Inferior parietal cortex (tissue), 1 donor: Measurements from ENCODE around the gene KIAA0232.
"Not testable (repeated sequence)": the region's sequence is repeated elsewhere in the genome, so short reads cannot be mapped to it uniquely, and the experiment has no call there.

ENCODE experiments used
- DNase-seq: peaks from one replicate; pipeline ENCODE4 v3.0.0-alpha.2; 2016; ENCODE audit errors: extremely low spot score

Gene KIAA0232

GRCh38 chr4:6804082-6804752, 21.7 kb downstream of the KIAA0232 start:
- no peak for DNase-seq

DNA sequence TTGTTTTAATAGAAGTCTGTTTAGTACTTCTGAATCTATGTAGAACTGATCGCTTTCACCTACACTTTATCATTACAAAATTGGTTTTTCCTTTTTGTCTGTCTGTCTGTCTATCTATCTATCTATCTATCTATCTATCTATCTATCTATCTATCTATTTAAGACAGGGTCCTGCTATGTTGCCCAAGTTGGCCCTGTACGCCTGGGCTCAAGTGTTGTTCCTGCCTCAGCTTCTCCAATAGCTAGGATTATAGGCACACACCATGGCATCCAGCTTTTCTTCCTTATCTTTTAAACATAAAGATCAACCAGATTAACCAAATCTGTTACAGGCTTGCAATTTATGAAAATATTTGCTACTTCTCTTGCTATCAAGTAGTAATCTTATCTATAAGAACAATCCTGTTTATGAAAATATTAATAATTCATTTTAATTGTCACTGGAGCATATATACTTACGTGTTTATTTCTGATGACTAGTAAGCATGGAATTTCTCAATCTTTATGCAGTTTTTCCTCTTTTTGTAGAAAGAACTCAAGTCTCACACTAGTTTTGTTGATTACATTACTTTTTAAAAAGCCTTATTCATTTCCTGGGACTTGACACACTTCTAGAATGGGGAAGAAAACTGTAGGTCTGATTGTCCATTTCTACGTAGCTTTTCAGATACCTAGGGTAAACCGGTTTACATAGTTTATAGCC, 24.5 kb downstream of the KIAA0232 start:
- DNase-seq: no peak

GRCh38 chr4:6808259-6808658, 25.7 kb downstream of the KIAA0232 start:
- no peak for DNase-seq

GRCh38 chr4:6811165-6811564, 28.6 kb downstream of the KIAA0232 start:
- no peak for DNase-seq

DNA sequence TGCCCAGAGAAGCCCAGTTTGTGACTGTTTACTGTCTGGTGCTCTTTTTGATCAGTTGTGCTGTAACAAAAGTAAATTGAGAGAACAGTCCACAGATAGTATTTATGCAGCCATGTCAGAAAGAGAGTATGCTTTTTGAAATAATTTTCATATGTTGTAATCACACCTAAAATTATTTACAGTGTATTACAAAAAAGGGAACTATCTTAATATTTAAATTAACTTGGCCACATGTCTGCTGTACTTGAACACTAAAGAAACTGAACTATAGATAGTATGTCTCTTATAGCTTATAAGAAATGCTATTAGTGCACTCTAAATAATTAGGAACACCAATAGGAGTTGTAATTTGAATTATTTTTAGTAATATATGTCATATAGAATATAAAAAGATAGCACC, 30.2 kb downstream of the KIAA0232 start:
- DNase-seq: no peak

DNA sequence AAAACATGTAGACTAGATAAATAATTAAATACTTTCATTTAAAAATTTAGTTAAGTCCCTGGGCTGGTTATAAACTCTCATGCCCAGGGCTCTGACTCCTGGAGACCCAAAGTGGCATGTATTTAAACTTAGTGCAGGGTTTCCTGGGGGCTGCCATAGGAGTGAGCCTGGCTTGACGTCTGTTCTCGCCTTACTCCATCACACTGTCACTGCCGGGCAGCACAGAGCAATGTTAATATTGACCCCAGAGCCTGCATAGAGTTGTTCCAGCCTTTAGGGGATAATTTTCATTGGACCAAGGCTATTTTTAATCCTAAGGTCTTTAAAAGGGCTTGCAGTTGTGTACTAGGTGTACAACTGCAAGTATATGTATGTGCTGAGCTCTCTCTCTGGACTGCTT, 31.2 kb downstream of the KIAA0232 start:
- no peak for DNase-seq

- no peak for DNase-seq
These were observed 32.7 kb downstream of the KIAA0232 start for GRCh38 chr4:6815029-6815836.

- no peak for DNase-seq
These were observed 36.8 kb downstream of the KIAA0232 start for GRCh38 chr4:6819295-6819694.

DNA sequence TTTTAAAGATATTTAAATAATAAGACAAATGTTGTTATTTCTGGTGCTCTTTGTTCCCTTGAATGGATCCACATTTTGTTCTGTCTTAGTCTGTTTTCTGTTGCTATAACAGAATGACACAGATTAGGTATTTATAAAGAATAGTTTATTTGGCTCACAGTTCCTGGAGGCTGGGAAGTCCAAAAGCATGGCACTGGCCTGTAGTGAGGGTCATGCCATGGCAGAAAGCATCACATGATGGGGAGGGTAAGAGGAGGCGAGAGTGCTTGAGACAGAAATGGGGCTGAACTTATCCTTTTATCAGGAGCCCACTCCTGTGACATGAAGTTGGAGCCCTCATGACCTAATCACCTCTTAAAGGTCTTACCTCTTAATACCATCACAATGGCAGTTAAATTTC, 38.2 kb downstream of the KIAA0232 start:
- no peak for DNase-seq

DNA sequence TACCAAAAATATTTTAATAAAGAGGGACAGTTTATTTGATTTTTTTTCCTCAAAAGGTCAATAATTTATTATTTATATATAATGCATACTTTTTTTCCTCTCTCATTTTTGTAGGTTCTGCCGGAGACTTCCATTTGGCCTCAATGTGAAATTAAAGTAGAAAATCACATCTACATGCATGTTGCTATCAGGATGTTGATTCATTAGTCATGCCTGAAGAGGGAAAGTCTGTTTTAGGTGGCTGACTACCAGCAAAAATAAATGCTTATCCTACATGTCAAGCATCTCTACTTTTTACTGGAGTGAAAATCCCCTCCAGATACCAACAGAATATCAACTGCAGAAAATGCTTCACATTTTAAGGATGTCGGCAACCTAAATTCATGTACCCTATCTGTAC, 41.5 kb downstream of the KIAA0232 start:
- DNase-seq: no peak

DNA sequence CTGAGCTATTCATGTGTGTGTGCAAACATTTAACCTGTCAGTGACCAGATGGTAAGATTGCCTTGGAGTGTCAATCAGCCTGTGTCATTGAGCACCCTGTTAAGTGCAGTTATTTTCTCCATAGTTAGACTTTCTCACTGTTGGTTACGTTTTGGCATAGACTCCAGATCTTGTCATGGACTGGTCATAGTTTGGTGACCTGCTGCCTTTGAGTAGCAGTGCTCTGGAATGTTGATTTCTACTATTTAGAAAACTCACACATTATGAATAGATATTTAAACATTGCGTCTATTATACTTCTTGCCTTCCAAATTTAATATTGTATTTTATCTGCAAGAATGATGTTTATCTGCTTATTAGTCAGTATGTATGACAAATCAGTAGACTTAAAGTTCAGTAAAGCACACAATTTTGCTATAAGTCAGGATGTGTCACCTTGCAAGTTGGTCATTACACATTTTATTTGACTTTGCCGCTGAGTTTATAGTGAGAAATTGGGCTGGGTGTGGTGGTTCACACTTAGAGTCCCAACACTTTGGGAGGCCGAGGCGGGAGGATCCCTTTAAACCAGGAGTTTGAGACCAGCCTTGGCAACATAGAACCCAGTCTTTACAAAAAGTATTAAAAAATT, 42.4 kb downstream of the KIAA0232 start:
- DNase-seq: no peak

DNA sequence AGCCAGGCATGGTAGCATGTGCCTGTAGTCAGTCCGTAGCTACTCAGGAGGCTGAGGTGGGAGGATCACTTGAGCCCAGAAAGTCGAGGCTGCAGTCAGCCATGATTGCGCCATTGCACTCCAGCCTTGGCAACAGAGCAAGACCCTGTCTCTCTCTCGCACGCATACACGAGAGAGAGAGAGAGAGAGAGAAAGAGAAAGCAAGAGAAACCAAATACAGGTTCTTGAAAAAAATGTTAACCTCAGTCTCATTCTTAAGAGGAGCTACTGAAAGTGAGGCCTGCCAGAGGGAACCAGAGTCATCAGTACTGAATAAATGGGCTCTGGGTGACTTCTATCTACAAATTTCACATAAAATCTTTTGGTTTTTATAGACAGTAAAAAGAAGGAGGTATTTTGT, 42.9 kb downstream of the KIAA0232 start:
- DNase-seq: no peak

- DNase-seq: no peak
These were observed 44.4 kb downstream of the KIAA0232 start for GRCh38 chr4:6826781-6827508.

GRCh38 chr4:6829086-6829485, 46.6 kb downstream of the KIAA0232 start:
- DNase-seq: no peak

GRCh38 chr4:6834867-6835266, 52.3 kb downstream of the KIAA0232 start:
- no peak for DNase-seq

GRCh38 chr4:6835616-6836015, 53.1 kb downstream of the KIAA0232 start:
- DNase-seq: not testable (repeated sequence)

DNA sequence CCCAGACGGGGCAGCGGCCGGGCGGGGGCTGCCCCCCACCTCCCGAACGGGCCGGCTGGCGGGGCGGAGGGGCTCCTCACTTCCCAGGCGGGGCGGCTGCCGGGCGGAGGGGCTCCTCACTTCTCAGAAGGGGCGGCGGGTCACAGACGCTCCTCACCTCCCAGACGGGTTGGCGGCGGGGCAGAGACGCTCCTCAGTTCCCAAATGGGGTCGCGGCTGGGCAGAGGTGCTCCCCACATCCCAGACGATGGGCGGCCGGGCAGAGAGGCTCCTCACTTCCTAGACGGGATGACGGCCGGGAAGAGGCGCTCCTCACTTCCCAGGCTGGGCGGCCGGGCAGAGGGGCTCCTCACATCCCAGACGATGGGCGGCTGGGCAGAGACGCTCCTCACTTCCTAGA, 54.6 kb downstream of the KIAA0232 start:
- not testable (repeated sequence) for DNase-seq

DNA sequence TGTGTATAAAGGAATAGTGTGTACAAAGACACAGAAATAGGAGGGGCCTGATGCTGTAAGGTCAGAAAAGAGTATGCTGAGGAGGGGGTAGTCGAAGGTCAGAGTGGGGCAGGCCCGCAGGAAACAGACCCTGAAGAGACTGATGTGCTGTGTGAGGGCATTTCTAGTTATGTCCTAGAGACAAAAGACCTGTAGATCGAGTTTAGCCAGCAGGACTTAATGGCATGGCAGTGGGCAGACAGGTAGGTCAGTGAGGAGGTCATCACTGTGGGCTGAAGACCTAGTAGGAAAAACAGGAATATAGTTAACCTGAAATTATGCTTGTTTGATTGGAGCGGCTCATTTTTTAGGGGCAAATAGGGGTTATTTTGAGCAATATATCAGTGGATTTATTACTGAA, 57.1 kb downstream of the KIAA0232 start:
- DNase-seq: no peak

DNA sequence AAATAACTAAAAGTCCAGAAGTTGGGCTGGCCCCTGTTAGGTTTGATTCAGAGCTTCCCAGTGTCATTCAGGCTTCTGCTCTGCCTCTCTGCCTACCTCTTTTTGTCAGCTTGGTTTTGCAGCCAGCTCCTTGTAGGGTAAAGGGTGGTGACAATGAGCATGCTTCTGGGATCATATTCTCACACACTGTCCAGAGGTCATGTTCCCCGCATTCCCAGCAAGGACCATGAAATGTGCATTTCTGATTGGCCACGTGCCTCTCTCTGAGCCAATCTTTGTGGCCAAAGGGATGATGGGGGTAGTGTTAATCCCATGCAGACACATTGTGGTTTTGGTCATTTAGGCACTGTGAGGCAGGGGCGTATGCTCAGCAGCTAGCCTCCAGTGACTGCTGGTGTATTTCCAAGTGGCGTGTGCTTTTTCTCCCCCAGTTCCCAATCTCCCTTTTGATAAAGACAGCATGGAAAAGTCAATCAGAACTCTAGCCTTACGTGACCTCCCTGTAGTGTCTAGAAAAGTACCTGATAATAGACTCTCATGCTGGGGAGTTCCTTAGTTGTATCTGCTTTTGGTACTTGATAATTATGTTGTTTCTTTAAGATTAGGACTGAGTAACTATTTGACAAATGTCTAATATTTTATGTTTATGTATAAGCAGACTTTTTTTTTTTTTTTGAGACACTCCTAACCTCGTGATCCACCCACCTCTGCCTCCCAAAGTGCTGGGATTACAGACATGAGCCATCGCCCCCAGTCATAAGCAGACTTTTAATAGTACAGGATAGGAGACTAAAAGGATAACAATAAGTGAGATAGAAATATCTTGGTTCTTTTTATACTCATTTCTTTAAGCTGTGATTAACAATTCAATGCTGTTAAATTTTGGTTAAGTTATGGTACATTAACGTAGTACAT, 57.8 kb downstream of the KIAA0232 start:
- DNase-seq: no peak

DNA sequence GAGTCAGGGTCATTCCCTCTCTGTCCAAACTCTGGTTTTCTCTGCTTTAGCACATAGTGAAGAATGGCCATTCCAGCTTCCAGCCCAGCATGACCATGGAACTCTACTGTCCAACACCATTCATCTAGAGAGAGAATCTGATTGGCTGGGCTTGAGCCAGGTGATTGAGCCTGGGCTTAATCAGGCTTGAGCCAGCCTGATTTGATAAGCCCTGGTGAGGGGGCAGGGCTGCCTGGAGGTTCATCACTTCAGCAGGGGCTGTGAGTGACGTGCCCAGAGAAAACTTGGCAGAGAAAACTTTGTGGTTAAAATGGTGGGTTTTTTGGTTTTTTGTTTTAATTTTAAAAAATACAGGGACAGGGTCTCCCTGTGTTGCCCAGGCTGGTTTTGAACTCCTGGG, 62.5 kb downstream of the KIAA0232 start:
- DNase-seq: no peak

GRCh38 chr4:6845574-6845973, 63.0 kb downstream of the KIAA0232 start:
- no peak for DNase-seq
